Lower leg skin (tissue), 3 donors: ENCODE data around the gene FGF23.

ENCODE experiments used
- POLR2A ChIP-seq, 2 donors: fragments of 450-650 bp; IDR thresholded peaks; one replicate each; pipeline ENCODE4 v1.6.1; 2016 to 2017; ENCODE audit warnings: antibody characterized with exemption in 2 of 2, mild to moderate bottlenecking in 1 of 2, moderate library complexity in 1 of 2
- TF ChIP-seq, protein P1 (sequence below), 3 donors: fragments of 450-650 bp; IDR thresholded peaks; one replicate each; pipeline ENCODE4 v1.5.1; 2016; ENCODE audit warnings: antibody characterized with exemption in 3 of 3, mild to moderate bottlenecking in 3 of 3, moderate library complexity in 2 of 3

DNA sequence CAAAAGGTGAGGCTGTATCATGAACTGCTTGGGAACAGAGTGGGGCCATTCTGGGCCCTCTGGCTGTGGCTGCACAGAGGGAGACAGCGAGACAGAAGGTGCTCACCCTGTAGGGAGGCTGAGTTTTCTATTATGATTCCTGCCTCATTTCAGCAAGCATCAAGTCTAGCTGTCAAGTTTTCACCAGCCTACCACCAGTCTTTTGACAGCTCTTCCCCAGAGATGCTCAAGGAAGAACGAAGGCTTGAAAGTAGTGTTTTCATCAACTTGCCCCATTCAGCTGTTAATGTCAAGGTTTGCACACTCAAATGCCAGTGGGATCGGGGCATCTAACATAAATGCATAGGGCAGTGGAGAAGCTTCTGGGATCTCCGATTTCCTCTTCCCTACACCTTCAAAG, 10.0 kb downstream of the FGF23 start:
- TF ChIP-seq, protein P1, sequence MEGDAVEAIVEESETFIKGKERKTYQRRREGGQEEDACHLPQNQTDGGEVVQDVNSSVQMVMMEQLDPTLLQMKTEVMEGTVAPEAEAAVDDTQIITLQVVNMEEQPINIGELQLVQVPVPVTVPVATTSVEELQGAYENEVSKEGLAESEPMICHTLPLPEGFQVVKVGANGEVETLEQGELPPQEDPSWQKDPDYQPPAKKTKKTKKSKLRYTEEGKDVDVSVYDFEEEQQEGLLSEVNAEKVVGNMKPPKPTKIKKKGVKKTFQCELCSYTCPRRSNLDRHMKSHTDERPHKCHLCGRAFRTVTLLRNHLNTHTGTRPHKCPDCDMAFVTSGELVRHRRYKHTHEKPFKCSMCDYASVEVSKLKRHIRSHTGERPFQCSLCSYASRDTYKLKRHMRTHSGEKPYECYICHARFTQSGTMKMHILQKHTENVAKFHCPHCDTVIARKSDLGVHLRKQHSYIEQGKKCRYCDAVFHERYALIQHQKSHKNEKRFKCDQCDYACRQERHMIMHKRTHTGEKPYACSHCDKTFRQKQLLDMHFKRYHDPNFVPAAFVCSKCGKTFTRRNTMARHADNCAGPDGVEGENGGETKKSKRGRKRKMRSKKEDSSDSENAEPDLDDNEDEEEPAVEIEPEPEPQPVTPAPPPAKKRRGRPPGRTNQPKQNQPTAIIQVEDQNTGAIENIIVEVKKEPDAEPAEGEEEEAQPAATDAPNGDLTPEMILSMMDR (IDR thresholded peaks at IDR 0.05), result no peak
- no peak for TF ChIP-seq POLR2A (IDR thresholded peaks at IDR 0.05)
